ENCODE results near the gene CTSC.

CTSC gene

GRCh38 chr11:88300888-88301487 is 36.5 kb downstream of the CTSC start:
- Histone ChIP-seq H2BK5ac (ENCODE audit: low read length) (no peak overlapping the region), H2BK12ac (ENCODE audit: low read length) (no peak overlapping the region), H3K4me3 (ENCODE audit: low read length in 2 of 2) (no peak overlapping the region), H3K14ac (ENCODE audit: low read length) (no peak overlapping the region), H3K9me3 (replicated peaks in 1 of 2; ENCODE audit: control insufficient read depth in 2 of 2, insufficient read depth in 1 of 2, low read depth in 1 of 2, low read length in 2 of 2) (peaks cover 0 to 2% of the 10 kb centered on the region in 2 donors), H3K79me1 (ENCODE audit: low read depth, low read length) (no peaks in the 10 kb centered on the region), H4K91ac (ENCODE audit: low read depth, low read length, poor library complexity) (no peak overlapping the region), H3K4ac (ENCODE audit: low read length) (no peak overlapping the region), H2AFZ (ENCODE audit: low read length) (no peak overlapping the region), H3K4me2 (ENCODE audit: insufficient read depth, low read length, poor library complexity, severe bottlenecking) (no peak overlapping the region), H2AK5ac (ENCODE audit: low read depth, low read length) (no peak overlapping the region), H4K8ac (ENCODE audit: low read depth, low read length) (no peak overlapping the region), H3K27ac (replicated peaks; ENCODE audit: low read length) (peak overlapping the region; percentile 48), H3K27me3 (ENCODE audit: control insufficient read depth in 3 of 3, insufficient read depth in 3 of 3, low read depth in 1 of 3, low read length in 3 of 3) (no peaks in the 10 kb centered on the region), H3K36me3 (replicated peaks in 1 of 2; ENCODE audit: control insufficient read depth in 2 of 2, insufficient read depth in 2 of 2, low read length in 2 of 2) (peaks cover 2 to 4% of the 10 kb centered on the region in 2 donors), H2BK15ac (ENCODE audit: low read length) (no peak overlapping the region), H2BK120ac (ENCODE audit: low read depth, low read length) (no peak overlapping the region), H3K23ac (ENCODE audit: low read depth, low read length, poor library complexity) (no peak overlapping the region), H3K4me1 (ENCODE audit: control insufficient read depth in 2 of 2, insufficient read depth in 1 of 2, low read depth in 1 of 2, low read length in 2 of 2) (peaks cover 0 to 5% of the 10 kb centered on the region in 2 donors), H3K9ac (ENCODE audit: low read depth, low read length, poor library complexity) (no peak overlapping the region), H3K18ac (ENCODE audit: low read length) (no peak overlapping the region)
- no peak for DNase-seq (ENCODE audit: low spot score)
- WGBS, 2 donors (ENCODE audit: extremely low coverage in 2 of 2, insufficient read length in 2 of 2, insufficient replicate concordance in 1 of 2): no CpG with 5 or more reads among the region's 3 CpGs

- Histone ChIP-seq H3K9me3 (replicated peaks in 1 of 2; ENCODE audit: control insufficient read depth in 2 of 2, insufficient read depth in 1 of 2, low read depth in 1 of 2, low read length in 2 of 2) (no peaks in the 10 kb centered on the region), H3K79me1 (ENCODE audit: low read depth, low read length) (no peaks in the 10 kb centered on the region), H3K18ac (ENCODE audit: low read length) (no peak overlapping the region), H2AFZ (ENCODE audit: low read length) (no peak overlapping the region), H2BK12ac (ENCODE audit: low read length) (no peak overlapping the region), H3K9ac (ENCODE audit: low read depth, low read length, poor library complexity) (no peak overlapping the region), H3K4ac (ENCODE audit: low read length) (no peak overlapping the region), H2AK5ac (ENCODE audit: low read depth, low read length) (no peak overlapping the region), H3K4me3 (ENCODE audit: low read length in 2 of 2) (no peak overlapping the region), H4K91ac (ENCODE audit: low read depth, low read length, poor library complexity) (no peak overlapping the region), H3K27ac (replicated peaks; ENCODE audit: low read length) (no peak overlapping the region), H2BK5ac (ENCODE audit: low read length) (no peak overlapping the region), H3K36me3 (replicated peaks in 1 of 2; ENCODE audit: control insufficient read depth in 2 of 2, insufficient read depth in 2 of 2, low read length in 2 of 2) (peaks cover 4 to 13% of the 10 kb centered on the region in 2 donors), H3K4me2 (ENCODE audit: insufficient read depth, low read length, poor library complexity, severe bottlenecking) (no peak overlapping the region), H2BK15ac (ENCODE audit: low read length) (no peak overlapping the region), H3K14ac (ENCODE audit: low read length) (no peak overlapping the region), H4K8ac (ENCODE audit: low read depth, low read length) (no peak overlapping the region), H3K27me3 (ENCODE audit: control insufficient read depth in 3 of 3, insufficient read depth in 3 of 3, low read depth in 1 of 3, low read length in 3 of 3) (no peaks in the 10 kb centered on the region), H3K4me1 (ENCODE audit: control insufficient read depth in 2 of 2, insufficient read depth in 1 of 2, low read depth in 1 of 2, low read length in 2 of 2) (peaks cover 0 to 5% of the 10 kb centered on the region in 2 donors), H3K23ac (ENCODE audit: low read depth, low read length, poor library complexity) (no peak overlapping the region), H2BK120ac (ENCODE audit: low read depth, low read length) (no peak overlapping the region)
- no CpG with 5 or more reads among the region's 2 CpGs for WGBS, 2 donors (ENCODE audit: extremely low coverage in 2 of 2, insufficient read length in 2 of 2, insufficient replicate concordance in 1 of 2)
- DNase-seq (ENCODE audit: low spot score): no peak
Measured at GRCh38 chr11:88297863-88298262, 39.7 kb downstream of the CTSC start.

- peaks cover 0 to 5% of the 10 kb centered on the region in 2 donors for H3K4me1 ChIP-seq (ENCODE audit: control insufficient read depth in 2 of 2, insufficient read depth in 1 of 2, low read depth in 1 of 2, low read length in 2 of 2)
- H3K36me3 ChIP-seq (replicated peaks in 1 of 2; ENCODE audit: control insufficient read depth in 2 of 2, insufficient read depth in 2 of 2, low read length in 2 of 2): peaks cover 5 to 13% of the 10 kb centered on the region in 2 donors
- no peaks in the 10 kb centered on the region for H3K9me3 ChIP-seq (replicated peaks in 1 of 2; ENCODE audit: control insufficient read depth in 2 of 2, insufficient read depth in 1 of 2, low read depth in 1 of 2, low read length in 2 of 2)
- no peak overlapping the region for H2BK12ac ChIP-seq (ENCODE audit: low read length)
- no peak overlapping the region for H3K4ac ChIP-seq (ENCODE audit: low read length)
- H3K18ac ChIP-seq (ENCODE audit: low read length): no peak overlapping the region
- no peak overlapping the region for H2BK15ac ChIP-seq (ENCODE audit: low read length)
- H3K27ac ChIP-seq (replicated peaks; ENCODE audit: low read length): no peak overlapping the region
- H3K79me1 ChIP-seq (ENCODE audit: low read depth, low read length): no peaks in the 10 kb centered on the region
- H2BK120ac ChIP-seq (ENCODE audit: low read depth, low read length): no peak overlapping the region
- H3K4me3 ChIP-seq (ENCODE audit: low read length in 2 of 2): no peak overlapping the region
- DNase-seq (ENCODE audit: low spot score): no peak
- H2AFZ ChIP-seq (ENCODE audit: low read length): no peak overlapping the region
- no peak overlapping the region for H2BK5ac ChIP-seq (ENCODE audit: low read length)
- no peak overlapping the region for H3K14ac ChIP-seq (ENCODE audit: low read length)
- H3K4me2 ChIP-seq (ENCODE audit: insufficient read depth, low read length, poor library complexity, severe bottlenecking): no peak overlapping the region
- H4K8ac ChIP-seq (ENCODE audit: low read depth, low read length): no peak overlapping the region
- no CpG with 5 or more reads among the region's 2 CpGs for WGBS, 2 donors (ENCODE audit: extremely low coverage in 2 of 2, insufficient read length in 2 of 2, insufficient replicate concordance in 1 of 2)
- no peak overlapping the region for H3K23ac ChIP-seq (ENCODE audit: low read depth, low read length, poor library complexity)
- no peak overlapping the region for H4K91ac ChIP-seq (ENCODE audit: low read depth, low read length, poor library complexity)
- no peaks in the 10 kb centered on the region for H3K27me3 ChIP-seq (ENCODE audit: control insufficient read depth in 3 of 3, insufficient read depth in 3 of 3, low read depth in 1 of 3, low read length in 3 of 3)
- H2AK5ac ChIP-seq (ENCODE audit: low read depth, low read length): no peak overlapping the region
- no peak overlapping the region for H3K9ac ChIP-seq (ENCODE audit: low read depth, low read length, poor library complexity)
Measured at GRCh38 chr11:88297421-88297820, 40.1 kb downstream of the CTSC start.

GRCh38 chr11:88295028-88295427 is 42.5 kb downstream of the CTSC start:
- Histone ChIP-seq H3K9me3 (replicated peaks in 1 of 2; ENCODE audit: control insufficient read depth in 2 of 2, insufficient read depth in 1 of 2, low read depth in 1 of 2, low read length in 2 of 2) (no peaks in the 10 kb centered on the region), H2BK12ac (ENCODE audit: low read length) (no peak overlapping the region), H4K91ac (ENCODE audit: low read depth, low read length, poor library complexity) (no peak overlapping the region), H3K4me1 (ENCODE audit: control insufficient read depth in 2 of 2, insufficient read depth in 1 of 2, low read depth in 1 of 2, low read length in 2 of 2) (peaks cover 0 to 1% of the 10 kb centered on the region in 2 donors), H3K4me2 (ENCODE audit: insufficient read depth, low read length, poor library complexity, severe bottlenecking) (no peak overlapping the region), H4K8ac (ENCODE audit: low read depth, low read length) (no peak overlapping the region), H2BK5ac (ENCODE audit: low read length) (no peak overlapping the region), H3K4ac (ENCODE audit: low read length) (no peak overlapping the region), H3K9ac (ENCODE audit: low read depth, low read length, poor library complexity) (no peak overlapping the region), H3K4me3 (ENCODE audit: low read length in 2 of 2) (no peak overlapping the region), H2BK120ac (ENCODE audit: low read depth, low read length) (no peak overlapping the region), H3K27me3 (ENCODE audit: control insufficient read depth in 3 of 3, insufficient read depth in 3 of 3, low read depth in 1 of 3, low read length in 3 of 3) (no peaks in the 10 kb centered on the region), H3K14ac (ENCODE audit: low read length) (no peak overlapping the region), H3K27ac (replicated peaks; ENCODE audit: low read length) (no peak overlapping the region), H3K79me1 (ENCODE audit: low read depth, low read length) (no peaks in the 10 kb centered on the region), H3K18ac (ENCODE audit: low read length) (no peak overlapping the region), H2AFZ (ENCODE audit: low read length) (no peak overlapping the region), H2AK5ac (ENCODE audit: low read depth, low read length) (no peak overlapping the region), H3K36me3 (replicated peaks in 1 of 2; ENCODE audit: control insufficient read depth in 2 of 2, insufficient read depth in 2 of 2, low read length in 2 of 2) (peaks cover 5 to 13% of the 10 kb centered on the region in 2 donors), H3K23ac (ENCODE audit: low read depth, low read length, poor library complexity) (no peak overlapping the region), H2BK15ac (ENCODE audit: low read length) (no peak overlapping the region)
- no CpG with 5 or more reads among the region's 3 CpGs for WGBS, 2 donors (ENCODE audit: extremely low coverage in 2 of 2, insufficient read length in 2 of 2, insufficient replicate concordance in 1 of 2)
- no peak for DNase-seq (ENCODE audit: low spot score)

All from neuronal stem cell (in vitro differentiated cells).